Activated effector memory CD4-positive, alpha-beta T cell treated with anti-CD3 and anti-CD28 coated beads, Interleukin-2, amount 50 U/mL, for 16 hours (primary cell): ENCODE results near the gene SENP2.
"Not testable (repeated sequence)": the region's sequence is repeated elsewhere in the genome, so short reads cannot be mapped to it uniquely, and the experiment has no call there.

Experiments
- DNase-seq: peaks from one replicate; pipeline ENCODE4 v3.0.0-alpha.2; 2020

Gene SENP2

DNA sequence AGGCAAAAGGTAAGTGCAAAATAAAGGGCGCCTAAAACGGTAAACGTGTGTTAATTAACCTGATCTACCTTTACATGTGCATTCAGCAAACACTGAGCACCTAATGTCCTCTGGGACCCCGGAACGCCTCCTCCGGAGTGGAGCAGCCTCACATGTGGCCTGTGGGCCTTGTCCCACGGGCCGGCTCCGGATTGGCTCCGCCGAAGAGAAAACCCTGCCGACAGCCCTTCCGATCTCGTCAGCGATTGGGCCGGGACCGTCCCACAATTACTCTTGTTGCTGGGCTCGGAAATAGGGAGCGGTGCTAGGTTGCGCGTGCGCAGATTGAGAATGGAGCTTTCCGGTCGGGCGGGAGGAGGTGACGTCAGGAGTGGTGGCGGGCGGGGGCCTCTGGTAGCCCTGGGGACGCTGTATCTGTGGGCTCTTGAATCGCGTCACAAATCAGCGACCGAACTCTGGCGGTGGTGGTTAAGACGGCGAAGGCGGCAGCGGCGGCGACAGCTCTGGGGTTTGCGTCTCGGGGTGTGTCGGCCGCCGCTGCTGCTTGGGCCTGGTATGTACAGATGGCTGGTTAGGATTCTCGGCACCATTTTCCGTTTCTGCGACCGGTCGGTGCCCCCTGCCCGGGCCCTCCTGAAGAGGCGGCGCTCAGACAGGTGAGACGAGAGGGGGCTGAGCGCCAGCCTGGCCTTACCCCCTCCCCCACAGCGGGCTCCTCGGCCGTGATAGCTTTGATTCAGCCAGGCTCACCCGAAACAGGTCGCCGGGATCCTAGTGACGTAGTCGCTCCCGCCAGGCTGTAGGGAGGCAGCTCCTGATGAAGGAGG, at the start of gene SENP2:
SENP2 (plus strand) TSS at position 437 of the 827 bp plus-strand sequence; CDS start at position 556, 119 bp downstream.
- DNase-seq = peak; percentile 100

DNA sequence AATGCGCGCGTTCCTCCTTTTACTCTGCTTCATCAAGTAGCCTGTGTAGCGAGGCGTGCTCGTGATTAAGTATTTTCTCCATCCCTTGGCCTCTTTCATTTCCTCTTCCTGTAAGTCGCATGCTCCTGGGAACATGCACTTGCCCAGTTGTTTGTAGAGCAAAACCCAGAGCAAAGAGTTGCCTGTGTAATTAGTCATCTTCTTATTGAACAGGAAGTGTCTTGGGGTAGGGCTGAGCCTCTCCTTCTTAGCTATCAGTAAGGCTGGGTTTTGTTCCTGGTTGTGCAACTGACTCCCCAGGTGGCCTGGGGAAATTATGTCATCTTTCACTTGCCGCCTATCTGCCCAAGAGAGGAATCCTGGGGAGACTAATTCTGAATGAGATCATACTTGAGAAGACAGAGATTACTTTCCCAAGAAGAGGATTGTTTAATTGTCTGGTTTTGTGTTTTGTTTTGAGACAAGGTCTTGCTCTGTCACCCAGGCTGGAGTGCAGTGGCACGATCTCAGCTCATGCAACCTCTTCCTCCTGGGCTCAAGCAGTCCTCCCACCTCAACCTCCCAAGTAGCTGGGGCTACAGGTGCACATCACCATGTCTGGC, 48.6 kb upstream of the SENP2 start:
- no peak for DNase-seq

DNA sequence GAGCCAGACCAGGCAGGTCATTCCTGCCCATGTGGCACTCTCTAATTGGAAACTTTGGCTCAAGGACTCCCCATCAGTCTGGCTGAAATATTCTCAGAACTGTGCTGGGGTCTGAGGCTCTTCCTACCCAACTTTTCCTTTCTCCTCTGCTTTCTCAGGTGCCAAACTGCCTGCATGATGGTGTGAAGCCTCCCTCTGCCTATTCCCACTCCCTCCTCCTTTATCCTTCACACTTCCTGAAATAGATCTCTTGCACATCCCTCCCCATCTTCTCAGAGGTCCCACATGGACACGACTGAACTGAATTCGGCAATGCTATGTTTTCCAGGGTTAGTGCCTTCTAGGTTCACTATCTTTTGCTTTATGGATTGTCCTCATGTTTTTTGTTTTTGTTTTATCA, 46.2 kb upstream of the SENP2 start:
- DNase-seq = no peak

DNA sequence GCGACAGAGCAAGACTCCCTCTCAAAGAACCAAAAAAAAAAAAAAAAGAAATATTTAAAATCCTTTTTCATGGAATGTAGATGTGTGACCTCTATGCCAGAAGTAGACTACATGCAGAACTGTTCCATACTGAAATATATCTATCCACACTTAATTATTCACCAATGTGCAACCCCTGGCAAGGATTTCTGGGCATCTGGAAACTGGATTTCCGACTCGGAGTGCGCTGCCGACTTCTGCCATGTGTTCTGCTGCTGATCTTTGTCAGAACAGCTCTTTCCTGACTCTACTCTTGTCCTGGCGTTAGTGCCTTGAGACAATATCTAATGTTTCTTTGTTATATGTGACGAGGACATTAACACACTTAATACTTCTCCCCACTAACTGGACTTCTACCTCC, 45.4 kb upstream of the SENP2 start:
- no peak for DNase-seq

DNA sequence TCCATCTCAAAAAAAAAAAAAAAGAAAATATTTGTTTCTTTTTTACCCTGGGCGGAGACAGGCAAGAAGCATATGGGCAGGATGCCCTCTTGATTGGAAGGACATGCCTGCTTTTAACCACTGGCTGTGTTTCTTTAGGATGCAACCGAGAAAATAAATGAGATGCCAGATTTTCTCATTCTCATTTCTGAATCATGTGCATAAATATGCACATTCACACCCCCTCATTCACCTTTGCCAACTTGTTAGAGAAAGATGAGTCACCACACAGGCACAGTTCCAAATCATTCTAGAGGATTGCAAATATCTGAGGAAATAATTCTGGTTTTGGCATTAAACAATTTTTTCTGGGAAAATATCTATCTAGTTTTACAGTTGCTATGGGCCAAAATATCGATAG, 37.0 kb upstream of the SENP2 start:
- no peak for DNase-seq

DNA sequence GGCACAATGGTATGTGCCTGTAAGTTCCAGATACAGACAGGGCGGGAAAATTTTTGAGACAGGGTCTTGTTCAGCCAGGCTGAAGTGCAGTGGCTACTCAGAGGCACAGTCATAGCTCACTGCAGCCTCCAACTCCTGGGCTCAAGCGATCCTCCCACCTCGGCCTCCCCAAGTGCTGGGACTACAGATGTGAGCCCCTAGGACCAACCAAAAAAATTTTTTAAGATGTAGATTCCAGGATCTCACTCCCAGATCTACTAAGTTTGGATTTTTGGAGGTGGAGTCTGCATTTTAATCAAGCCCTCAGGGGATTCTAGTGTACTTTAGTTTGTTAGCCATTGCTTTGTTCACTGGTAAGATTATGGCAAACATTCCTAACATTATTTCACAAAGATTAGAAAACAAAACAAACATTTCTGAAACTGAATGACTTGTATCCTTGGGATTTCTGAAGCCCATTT, 36.4 kb upstream of the SENP2 start:
- DNase-seq = no peak

DNA sequence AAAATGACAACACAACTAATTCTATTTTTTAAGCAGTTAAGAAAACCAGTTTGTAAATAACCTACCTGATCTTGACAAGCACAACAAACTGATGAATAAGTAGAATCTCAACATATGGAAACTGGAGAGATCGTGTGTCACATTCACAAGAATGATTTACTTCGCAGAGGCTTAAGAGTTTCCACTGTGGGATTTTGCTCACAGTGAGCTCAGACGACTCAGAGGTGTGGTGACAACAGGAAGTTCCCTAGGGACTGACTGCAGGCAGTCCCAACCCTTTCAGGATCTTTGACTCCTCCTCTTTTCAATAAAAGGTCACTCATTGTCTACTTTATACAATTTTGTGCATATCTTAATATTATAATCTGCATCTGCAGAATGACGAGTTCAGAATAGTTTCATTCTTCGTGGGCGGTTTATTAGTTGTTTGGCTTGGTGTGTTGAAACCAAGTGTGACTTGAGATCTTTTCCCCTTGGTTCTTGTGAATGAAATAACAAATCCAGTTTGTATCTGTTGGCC, 33.7 kb upstream of the SENP2 start, which contains the start of gene LIPH:
LIPH (minus strand) TSS at position 231 of the 520 bp plus-strand sequence; CDS start at position 114, 117 bp downstream.
- no peak for DNase-seq

DNA sequence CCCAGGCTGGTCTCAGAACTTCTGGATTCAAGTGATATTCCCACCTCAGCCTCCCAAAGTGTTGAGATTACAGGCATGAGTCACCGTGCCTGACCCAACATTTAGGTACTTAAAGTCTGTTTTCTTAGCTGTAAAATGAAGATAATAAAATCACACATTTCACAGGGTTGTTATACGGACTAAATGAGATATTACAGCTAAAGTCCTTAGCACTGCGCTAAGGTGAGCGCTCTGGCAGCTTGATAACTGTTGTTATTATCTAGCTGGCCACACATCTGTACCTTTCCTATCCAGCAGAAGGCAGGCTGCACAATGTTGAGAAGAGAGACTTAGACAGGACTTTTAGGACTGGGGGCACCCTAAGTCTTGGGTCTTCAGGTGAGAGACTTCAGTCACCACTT, 31.0 kb upstream of the SENP2 start:
- no peak for DNase-seq

DNA sequence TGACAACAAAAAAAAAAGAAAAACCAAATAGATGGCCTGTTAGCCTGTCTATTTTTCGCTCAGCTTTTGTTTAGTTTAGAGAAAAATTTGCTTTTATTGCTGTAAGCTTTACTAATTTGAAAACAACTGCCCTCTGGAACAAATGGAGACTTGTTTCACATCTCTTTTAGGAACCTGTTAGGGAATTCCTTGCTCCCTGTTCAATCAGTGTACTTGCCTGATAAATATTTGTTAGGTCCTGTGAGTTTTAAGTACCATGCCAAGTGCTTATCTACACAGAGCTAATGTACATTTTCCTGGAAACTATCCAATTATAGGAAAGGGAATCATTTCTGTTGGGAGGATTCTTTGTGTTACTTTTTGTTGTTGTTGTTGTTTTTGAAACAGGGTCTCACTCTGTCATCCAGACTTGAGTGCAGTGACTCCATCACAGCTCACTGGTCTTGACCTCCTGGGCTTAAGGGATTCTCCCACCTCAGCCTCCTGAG, 30.2 kb upstream of the SENP2 start:
- no peak for DNase-seq

DNA sequence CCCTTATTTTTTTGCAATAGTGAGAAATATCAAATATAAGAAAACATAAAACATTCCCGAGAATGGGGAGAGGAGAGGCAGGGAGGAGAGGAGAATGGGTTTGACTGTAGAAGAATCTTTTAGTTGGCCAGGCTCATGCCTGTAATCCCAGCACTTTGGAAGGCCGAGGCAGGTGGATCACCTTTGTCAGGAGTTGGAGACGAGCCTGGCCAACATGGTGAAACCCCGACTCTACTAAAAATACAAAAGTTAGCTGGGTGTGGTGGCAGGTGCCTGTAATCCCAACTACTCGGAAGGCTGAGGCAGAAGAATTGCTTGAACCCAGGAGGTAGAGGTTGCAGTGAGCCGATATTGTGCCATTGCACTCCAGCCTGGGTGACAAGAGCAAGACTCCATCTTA, 29.5 kb upstream of the SENP2 start:
- DNase-seq = not testable (repeated sequence)

DNA sequence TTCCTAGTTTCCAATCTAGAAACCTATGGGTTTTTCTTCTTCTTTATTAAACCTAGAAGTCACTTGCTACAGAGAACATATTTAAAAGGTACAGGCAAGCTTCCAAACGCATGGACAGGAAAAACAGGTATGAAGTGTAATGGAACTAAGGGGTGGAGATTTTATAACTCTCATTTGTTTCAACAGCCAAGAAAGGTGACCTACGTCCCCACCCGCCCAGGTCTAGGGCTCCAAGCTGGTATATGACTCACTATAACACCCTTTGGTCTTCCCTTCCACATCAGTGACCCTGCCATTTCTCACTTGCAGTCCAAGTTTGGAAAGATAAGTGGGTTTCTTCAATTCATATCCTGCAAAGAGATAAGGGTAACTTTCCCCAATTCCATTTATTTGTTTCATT, 27.7 kb upstream of the SENP2 start:
- no peak for DNase-seq

DNA sequence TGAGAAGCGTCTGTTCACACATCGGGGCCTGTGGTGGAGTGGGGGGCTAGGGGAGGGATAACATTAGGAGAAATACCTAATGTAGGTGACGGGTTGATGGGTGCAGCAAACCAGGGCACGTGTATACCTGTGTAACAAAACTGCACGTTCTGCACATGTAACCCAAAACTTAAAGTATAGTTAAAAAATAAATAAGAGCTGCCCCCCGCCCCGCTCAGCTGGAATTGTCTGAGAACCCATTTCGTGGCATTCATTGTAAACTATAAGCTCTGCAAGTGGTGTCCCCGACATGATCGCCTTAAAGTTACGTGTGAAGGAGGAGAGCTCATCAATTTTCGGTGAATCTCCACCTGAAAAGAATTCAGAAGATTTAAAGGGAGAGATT, 26.4 kb upstream of the SENP2 start:
- no peak for DNase-seq

DNA sequence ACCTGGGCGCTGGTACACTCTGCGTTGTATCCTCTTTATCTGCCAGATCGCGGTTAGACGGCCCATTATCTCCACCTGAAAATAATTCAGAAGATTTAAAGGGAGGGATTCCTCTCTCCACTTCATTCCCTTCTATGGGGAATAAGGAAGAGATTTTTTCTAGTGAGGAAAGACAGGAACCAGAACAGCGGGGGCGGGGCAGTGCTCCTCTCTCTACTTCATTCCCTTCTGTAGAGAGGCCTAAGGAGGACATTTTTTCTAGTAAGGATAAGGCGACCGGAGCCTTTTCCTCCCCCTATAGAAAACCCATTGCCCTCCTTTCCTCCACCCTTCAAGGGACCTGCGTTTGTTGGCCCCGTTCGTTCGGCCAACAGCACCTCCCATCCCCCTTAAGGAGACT, 25.4 kb upstream of the SENP2 start:
- DNase-seq = no peak

DNA sequence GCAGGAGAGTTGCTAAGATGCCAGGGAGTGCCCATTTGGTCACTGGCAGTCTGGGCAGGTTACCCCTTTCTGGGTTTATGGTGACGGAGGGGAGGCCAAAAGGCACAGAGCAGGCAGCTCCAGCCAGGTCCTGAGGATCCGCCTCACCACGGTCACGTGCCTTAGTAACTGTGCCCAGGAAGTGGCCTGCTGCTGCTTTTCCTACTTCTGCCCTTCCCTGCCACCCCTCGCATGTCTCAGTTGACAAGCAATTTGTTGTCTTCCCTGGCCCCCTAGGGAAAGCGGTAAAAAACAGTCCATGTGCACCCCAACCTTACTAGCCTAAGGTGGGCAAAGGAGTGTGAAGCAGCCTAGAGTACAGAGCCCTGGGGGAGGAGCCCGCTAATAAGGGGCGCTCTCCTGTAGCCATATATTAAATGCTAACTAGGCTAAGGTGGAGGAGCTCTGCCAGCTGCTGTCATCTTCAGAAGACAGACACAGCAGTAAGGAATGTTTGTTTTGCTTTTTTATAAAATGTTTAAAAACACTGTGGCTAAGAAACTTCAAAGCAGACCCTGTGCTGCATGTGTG, 24.6 kb upstream of the SENP2 start:
- DNase-seq = no peak

DNA sequence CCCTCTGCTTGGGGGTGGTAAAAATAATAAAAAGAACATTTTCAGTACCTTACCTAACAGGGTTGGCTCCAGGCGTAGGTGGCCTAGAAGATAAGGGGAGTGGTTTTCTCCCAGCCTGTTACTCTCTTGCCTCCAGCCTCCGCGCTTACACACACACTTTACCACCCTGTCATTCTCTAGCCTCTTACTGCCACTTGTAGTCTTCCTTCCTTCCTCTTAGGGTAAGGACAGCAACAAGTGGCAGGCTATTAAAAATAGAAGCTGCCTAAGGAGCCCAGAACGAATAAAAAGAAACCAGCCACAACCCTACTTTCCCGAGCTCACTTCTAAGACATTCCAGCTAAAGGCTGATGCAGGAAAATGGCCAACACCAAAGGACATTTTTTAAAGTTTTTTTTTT, 24.1 kb upstream of the SENP2 start:
- no peak for DNase-seq

DNA sequence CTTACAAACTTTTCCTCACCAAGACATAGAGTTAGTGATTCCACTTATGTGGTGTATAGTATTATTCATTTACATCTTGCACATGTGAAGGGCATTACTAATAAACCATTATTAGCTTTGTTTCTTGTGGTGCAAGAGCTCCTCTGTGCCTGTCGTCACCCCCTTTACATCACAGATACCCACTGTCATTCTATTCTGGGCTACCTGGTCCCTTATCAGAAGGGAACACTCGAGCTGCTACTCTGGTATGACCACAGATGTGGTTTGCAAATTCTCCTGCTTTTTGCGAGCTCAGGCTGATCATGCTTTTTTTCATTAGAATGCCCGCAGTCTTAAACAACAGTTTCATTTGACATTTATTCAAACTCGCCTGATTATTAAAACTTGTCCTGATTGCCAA, 13.9 kb upstream of the SENP2 start:
- no peak for DNase-seq

DNA sequence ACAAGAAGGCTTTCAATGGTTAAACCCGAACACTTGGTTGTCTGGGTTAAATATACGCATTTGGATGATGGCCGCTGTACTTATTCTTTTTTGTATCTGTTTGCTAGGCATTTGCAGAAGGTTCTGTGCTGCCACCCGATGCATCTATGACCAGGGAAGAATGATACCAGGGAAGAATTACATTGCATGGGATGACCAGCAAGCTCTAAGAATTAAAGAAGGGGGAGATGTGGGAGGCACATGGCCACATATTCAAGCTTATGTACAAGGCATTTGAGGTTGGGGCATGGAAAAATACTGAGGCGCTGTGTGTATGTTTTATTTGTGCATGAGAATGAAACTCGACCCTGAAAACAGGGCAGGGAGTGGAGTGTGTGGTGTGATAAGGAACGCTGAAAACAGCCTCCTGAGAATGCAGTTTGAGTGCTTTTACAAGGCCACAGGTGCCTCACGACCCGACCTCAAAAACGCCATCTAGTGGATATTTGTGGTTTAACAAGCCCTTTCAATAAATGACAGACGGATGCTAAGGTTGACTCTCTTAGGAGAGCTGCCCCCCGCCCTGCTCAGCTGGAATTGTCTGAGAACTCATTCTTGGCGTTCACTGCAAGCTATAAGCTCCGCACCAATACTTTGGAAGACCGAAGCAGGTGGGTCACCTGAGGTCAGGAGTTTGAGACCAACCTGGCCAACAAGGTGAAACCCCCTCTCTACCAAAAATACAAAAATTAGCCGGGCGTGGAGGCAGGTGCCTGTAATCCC, 10.8 kb upstream of the SENP2 start:
- DNase-seq = peak; percentile 72

DNA sequence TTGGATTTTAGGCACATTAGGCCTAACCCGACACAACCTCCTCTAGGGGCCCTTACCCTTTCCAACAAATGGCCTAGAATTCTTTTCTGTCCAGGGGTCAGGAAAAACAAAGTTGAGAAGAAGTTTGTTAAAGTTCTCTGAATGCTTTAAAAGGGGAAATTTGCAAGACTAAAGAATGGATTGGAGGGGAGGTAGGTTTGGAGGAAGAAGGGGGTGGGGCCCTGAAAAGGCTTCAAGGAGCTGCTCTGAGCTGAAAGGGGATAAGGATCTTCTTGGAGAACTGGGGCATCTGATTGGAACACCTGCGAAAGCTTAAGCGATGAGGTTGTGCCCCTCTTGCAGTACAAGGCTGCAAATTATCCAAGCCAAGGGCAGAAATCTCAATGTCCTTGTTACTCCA, 3.9 kb upstream of the SENP2 start:
- no peak for DNase-seq

DNA sequence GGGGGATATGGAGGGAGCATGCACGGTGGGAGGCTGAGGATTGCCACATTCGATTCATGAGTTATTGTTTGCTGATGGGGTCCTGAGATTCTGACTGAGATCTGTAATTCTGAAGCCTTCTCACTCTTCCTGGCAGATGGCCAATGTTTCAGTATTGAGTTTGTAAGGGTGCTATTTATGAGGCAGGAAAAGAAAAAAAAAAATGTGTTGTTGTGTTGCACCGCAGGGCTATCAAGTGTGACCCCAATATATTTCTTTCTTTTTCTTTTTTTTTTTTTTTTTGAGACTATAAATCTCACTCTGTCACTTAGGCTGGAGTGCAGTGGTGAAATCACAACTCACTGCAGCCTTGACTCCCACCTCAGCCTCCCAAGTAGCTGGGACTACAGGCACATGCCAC, 3.2 kb upstream of the SENP2 start:
- no peak for DNase-seq

DNA sequence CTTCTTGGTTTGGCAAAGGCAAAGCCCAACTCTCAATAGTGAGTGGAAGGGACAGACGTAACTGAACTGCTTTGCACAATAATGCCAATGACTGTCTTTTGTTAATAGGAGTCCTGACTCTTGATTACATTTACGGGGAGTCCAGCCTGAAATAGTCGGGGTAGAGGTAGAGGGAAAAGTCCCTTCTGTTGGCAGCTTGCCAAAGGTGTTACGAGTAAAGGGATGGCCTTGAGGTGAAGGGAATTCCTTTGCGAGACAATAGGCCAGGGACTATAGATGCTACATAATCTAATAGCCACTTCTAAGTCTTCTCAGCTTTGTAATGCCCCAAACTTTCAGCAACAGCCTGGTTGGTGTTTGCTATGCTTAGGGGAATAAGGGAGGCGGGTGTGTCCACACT, 2.2 kb upstream of the SENP2 start:
- DNase-seq = no peak

DNA sequence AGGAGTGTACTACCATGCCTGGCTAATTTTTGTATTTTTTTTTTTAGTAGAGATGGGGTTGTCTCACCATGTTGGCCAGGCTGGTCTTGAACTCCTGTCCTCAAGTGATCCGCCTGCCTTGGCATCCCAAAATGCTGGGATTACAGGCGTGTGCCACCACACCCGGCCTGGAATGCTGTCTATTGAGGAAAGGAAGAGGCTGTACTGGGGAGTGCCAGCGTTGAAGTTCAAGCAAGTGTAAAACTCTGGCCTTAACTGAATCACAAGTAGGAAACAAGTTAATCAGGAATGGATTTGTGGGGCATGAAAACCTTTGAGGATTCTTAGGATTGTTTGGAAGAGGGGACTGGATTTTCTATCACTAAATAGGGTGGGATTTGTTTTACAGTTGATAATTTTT, 1.4 kb upstream of the SENP2 start:
- DNase-seq = no peak

DNA sequence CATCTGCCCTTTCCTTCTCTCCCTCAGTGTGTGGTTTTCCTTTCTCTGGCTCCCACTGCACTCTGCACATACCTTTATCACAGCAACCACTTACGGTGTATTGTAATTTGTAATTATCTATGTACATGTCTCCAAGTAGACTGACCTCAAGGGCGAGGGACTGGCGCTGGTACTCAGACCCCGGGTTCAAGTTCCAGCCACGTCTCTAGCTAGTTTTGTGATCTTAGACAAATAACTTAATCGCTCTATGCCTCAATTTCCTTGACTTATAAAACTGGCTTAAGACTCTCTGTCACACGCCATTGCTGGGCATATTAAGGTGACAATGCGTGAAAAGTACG, 607 bp upstream of the SENP2 start:
- DNase-seq = no peak

DNA sequence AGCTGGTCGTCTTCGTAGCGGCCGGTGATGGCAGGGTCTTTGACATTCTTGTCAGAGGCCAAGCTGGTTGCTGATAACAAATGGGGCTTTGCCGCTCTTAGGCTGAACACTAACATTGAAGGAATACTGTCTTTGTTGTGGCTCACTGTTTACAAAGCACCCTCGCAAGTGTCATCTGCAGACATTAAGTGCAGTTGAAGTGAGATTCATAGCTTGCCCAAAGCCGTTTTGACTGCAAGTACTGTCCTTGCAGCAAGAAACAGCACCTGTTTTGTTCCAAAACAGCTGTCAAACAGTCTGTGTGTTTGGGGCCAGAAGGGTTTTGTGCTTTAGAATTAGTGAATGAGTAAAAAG, 568 bp downstream of the SENP2 start:
- no peak for DNase-seq
